GM03348 (cell line): ENCODE data around the gene SSBP4.
"Not testable (repeated sequence)": the region's sequence is repeated elsewhere in the genome, so short reads cannot be mapped to it uniquely, and the experiment has no call there.

Source experiments
- DNase-seq: peaks from one replicate; pipeline ENCODE4 v3.0.0; 2012; ENCODE audit warnings: low spot score

Gene SSBP4

GRCh38 chr19:18393836-18394235 lies 25.4 kb upstream of the SSBP4 start:
- DNase-seq: no peak

- DNase-seq: no peak
Observed at GRCh38 chr19:18396471-18397241, 22.5 kb upstream of the SSBP4 start.

- no peak for DNase-seq
Observed at GRCh38 chr19:18397242-18398202, 21.7 kb upstream of the SSBP4 start, which contains the start of gene LRRC25. Gene LRRC25, minus strand, starts transcription at chr19:18397622. Its CDS starts 659 bp downstream, at chr19:18396963.

- DNase-seq: peak; percentile 57
Observed at GRCh38 chr19:18399008-18399407, 20.2 kb upstream of the SSBP4 start.

- peak; percentile 71 for DNase-seq
Observed at GRCh38 chr19:18401580-18402112, 17.6 kb upstream of the SSBP4 start.

- not testable (repeated sequence) for DNase-seq
Observed at GRCh38 chr19:18402455-18403248, 16.5 kb upstream of the SSBP4 start.

GRCh38 chr19:18405754-18406153 lies 13.4 kb upstream of the SSBP4 start:
- DNase-seq: not testable (repeated sequence)

- no peak for DNase-seq
Observed at GRCh38 chr19:18406749-18407148, 12.4 kb upstream of the SSBP4 start.

- no peak for DNase-seq
Observed at GRCh38 chr19:18408053-18408476, 11.1 kb upstream of the SSBP4 start.

- no peak for DNase-seq
Observed at GRCh38 chr19:18412610-18413239, 6.5 kb upstream of the SSBP4 start.

- no peak for DNase-seq
Observed at GRCh38 chr19:18414504-18415177, 4.6 kb upstream of the SSBP4 start.

GRCh38 chr19:18415178-18415867 lies 3.9 kb upstream of the SSBP4 start:
- DNase-seq: peak; percentile 82

GRCh38 chr19:18416778-18417249 lies 2.4 kb upstream of the SSBP4 start:
- peak; percentile 92 for DNase-seq

- DNase-seq: peak; percentile 90
Observed at GRCh38 chr19:18417250-18418028, 1.8 kb upstream of the SSBP4 start.

GRCh38 chr19:18418029-18418482 lies 1.1 kb upstream of the SSBP4 start:
- DNase-seq: no peak

GRCh38 chr19:18418483-18419194 lies 559 bp upstream of the SSBP4 start:
- no peak for DNase-seq

- DNase-seq: no peak
Observed at GRCh38 chr19:18419699-18420460, 682 bp downstream of the SSBP4 start.
